ENCODE data around the gene WSCD1. TPM values are rescaled to one million over a fixed set of nuclear protein-coding genes. Genes with fewer than 3 reads are reported as not detected.

The WSCD1 gene
- total and polyA plus RNA-seq, 3 donors from 2014 or later: 11.6 to 33.8 (median 12.9) TPM

DNA sequence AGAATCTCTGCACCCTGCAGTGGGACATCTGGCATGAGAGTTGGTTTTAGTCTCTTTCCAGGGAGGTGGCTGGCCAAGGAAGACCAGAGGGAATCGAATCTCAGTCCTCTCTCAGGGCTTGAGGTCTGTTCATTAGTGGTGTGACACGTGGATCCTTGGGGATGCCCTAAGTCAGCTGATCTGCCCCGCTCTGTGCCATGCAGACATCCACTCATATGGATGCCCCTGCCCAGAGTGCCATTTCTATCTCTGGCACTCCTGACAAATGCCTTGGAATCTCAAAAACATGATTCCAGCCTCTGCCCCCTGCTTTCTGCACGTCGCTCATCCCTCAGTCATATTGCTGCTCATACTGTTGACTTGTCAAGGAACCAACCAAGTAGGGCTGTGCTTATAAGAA is 38.8 kb downstream of the WSCD1 start:
- Histone ChIP-seq H3K27ac (no peak overlapping the region), H3K36me3 (ENCODE audit: low read depth, missing control alignments) (no peaks in the 10 kb centered on the region), H3K4me3 (no peak overlapping the region), H3K9me3 (no peaks in the 10 kb centered on the region), H3K27me3 (no peaks in the 10 kb centered on the region), H3K4me1 (no peaks in the 10 kb centered on the region)
- 84 to 92% methylated on average over 5 of the region's 5 CpGs for WGBS, 2 donors
- no peak for DNase-seq
- intact Hi-C loops (cut with DNase I; ENCODE audit: low total_unique reads): no loop called here
- no peak for TF ChIP-seq CTCF (IDR thresholded peaks at IDR 0.05)
- TF ChIP-seq POLR2A (IDR thresholded peaks at IDR 0.05): no peak

- TF ChIP-seq CTCF (IDR thresholded peaks at IDR 0.05): no peak
- TF ChIP-seq POLR2A (IDR thresholded peaks at IDR 0.05): no peak
- H3K27ac ChIP-seq: no peak overlapping the region
- H3K36me3 ChIP-seq (ENCODE audit: low read depth, missing control alignments): no peaks in the 10 kb centered on the region
- intact Hi-C loops (cut with DNase I; ENCODE audit: low total_unique reads): no loop called here
- no peaks in the 10 kb centered on the region for H3K9me3 ChIP-seq
- WGBS, 2 donors: 92% methylated on average over 4 of the region's 4 CpGs
- no peak overlapping the region for H3K4me3 ChIP-seq
- DNase-seq: no peak
- H3K4me1 ChIP-seq: no peaks in the 10 kb centered on the region
- H3K27me3 ChIP-seq: no peaks in the 10 kb centered on the region
Measured at GRCh38 chr17:6109536-6109935, 39.4 kb downstream of the WSCD1 start.

GRCh38 chr17:6110088-6110487 is 39.9 kb downstream of the WSCD1 start:
- TF ChIP-seq CTCF (IDR thresholded peaks at IDR 0.05) (no peak), POLR2A (IDR thresholded peaks at IDR 0.05) (no peak)
- intact Hi-C loops (cut with DNase I; ENCODE audit: low total_unique reads): no loop called here
- no peaks in the 10 kb centered on the region for H3K4me1 ChIP-seq
- H3K4me3 ChIP-seq: no peak overlapping the region
- H3K27me3 ChIP-seq: no peaks in the 10 kb centered on the region
- H3K36me3 ChIP-seq (ENCODE audit: low read depth, missing control alignments): no peaks in the 10 kb centered on the region
- no peak overlapping the region for H3K27ac ChIP-seq
- DNase-seq: no peak
- H3K9me3 ChIP-seq: no peaks in the 10 kb centered on the region
- WGBS, 2 donors: 69 to 77% methylated on average over 4 of the region's 4 CpGs

DNA sequence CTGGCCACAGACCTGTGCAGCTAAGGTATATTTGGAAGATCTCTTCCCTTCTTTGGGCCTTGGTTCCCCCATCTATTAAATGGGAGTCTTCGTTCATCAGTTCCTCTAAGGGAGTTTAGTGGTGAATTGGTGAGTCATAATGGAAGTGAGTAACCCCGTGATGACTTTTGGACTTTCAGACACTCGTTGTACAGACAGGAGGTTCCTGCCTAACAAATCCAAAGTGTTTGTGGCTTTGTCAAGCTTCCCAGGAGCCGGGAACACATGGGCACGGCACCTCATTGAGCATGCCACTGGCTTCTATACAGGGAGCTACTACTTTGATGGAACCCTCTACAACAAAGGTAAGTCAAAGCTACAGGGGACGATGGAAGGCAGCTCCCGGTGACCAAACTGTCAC is 40.4 kb downstream of the WSCD1 start:
- TF ChIP-seq CTCF (IDR thresholded peaks at IDR 0.05): no peak
- no peak for TF ChIP-seq POLR2A (IDR thresholded peaks at IDR 0.05)
- Histone ChIP-seq H3K4me3 (no peak overlapping the region), H3K27ac (no peak overlapping the region), H3K4me1 (no peaks in the 10 kb centered on the region), H3K9me3 (no peaks in the 10 kb centered on the region), H3K27me3 (no peaks in the 10 kb centered on the region), H3K36me3 (ENCODE audit: low read depth, missing control alignments) (no peaks in the 10 kb centered on the region)
- DNase-seq: no peak
- WGBS, 2 donors: 92 to 100% methylated on average over 6 to 7 of the region's 7 CpGs
- intact Hi-C loops (cut with DNase I; ENCODE audit: low total_unique reads): no loop called here

- Histone ChIP-seq H3K9me3 (no peaks in the 10 kb centered on the region), H3K27me3 (no peaks in the 10 kb centered on the region), H3K36me3 (ENCODE audit: low read depth, missing control alignments) (no peaks in the 10 kb centered on the region), H3K27ac (no peak overlapping the region), H3K4me1 (no peaks in the 10 kb centered on the region), H3K4me3 (no peak overlapping the region)
- intact Hi-C loops (cut with DNase I; ENCODE audit: low total_unique reads): no loop called here
- TF ChIP-seq POLR2A (IDR thresholded peaks at IDR 0.05) (no peak), CTCF (IDR thresholded peaks at IDR 0.05) (no peak)
- DNase-seq: no peak
- 90 to 93% methylated on average over 17 to 34 of the region's 34 CpGs for WGBS, 2 donors
Measured at GRCh38 chr17:6120351-6120750, 50.2 kb downstream of the WSCD1 start.

Data from testis (tissue), 3 donors.